Hematopoietic multipotent progenitor cell (in vitro differentiated cells): Measurements from ENCODE around the gene COA8. TPM values are rescaled to one million over a fixed set of nuclear protein-coding genes. Genes with fewer than 3 reads are reported as not detected.

Experiments used
- DNase-seq, 3 donors: peaks; one replicate each; pipeline ENCODE4 v3.0.0-alpha.2; 2011 to 2015; ENCODE audit warnings: low read depth in 2 of 3, low spot score in 2 of 3
- total RNA-seq: library from RNA; depleted of rRNA; stranded (reverse); fragments of >200 nt; gene quantifications from one replicate; pipeline ENCODE4 v1.2.3, GENCODE V29; 2012

The COA8 gene
- total RNA-seq, 1 donor = 5.1 TPM

- DNase-seq = no peak
Measured at GRCh38 chr14:103535891-103536565, 26.7 kb upstream of the COA8 start.

DNA sequence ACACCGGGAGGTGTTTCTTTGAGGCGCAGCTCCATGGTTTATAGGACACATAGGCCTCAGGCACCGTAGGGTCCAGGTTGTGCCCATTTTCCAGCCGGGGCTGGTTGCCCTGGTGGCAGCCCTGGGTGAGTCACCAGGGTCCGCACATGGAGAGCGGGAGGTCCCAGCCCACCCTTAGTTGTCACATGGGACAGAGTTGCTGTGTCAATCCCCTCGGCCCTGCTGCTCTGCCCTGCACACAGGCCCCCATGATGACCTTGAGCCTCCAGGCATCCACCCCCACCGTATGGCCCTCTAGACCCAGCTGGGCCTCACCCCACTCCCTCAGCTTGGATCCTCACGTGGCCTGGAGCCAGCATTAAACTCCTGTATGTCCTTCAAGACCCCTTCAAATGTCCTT, 26.1 kb upstream of the COA8 start:
- no peak for DNase-seq

GRCh38 chr14:103537175-103537990, 25.4 kb upstream of the COA8 start:
- no peak for DNase-seq

- no peak for DNase-seq
Measured at GRCh38 chr14:103538291-103539055, 24.3 kb upstream of the COA8 start.

- no peak for DNase-seq
Measured at GRCh38 chr14:103539056-103539825, 23.5 kb upstream of the COA8 start.

GRCh38 chr14:103540821-103541708, 21.7 kb upstream of the COA8 start:
- DNase-seq = no peak

DNA sequence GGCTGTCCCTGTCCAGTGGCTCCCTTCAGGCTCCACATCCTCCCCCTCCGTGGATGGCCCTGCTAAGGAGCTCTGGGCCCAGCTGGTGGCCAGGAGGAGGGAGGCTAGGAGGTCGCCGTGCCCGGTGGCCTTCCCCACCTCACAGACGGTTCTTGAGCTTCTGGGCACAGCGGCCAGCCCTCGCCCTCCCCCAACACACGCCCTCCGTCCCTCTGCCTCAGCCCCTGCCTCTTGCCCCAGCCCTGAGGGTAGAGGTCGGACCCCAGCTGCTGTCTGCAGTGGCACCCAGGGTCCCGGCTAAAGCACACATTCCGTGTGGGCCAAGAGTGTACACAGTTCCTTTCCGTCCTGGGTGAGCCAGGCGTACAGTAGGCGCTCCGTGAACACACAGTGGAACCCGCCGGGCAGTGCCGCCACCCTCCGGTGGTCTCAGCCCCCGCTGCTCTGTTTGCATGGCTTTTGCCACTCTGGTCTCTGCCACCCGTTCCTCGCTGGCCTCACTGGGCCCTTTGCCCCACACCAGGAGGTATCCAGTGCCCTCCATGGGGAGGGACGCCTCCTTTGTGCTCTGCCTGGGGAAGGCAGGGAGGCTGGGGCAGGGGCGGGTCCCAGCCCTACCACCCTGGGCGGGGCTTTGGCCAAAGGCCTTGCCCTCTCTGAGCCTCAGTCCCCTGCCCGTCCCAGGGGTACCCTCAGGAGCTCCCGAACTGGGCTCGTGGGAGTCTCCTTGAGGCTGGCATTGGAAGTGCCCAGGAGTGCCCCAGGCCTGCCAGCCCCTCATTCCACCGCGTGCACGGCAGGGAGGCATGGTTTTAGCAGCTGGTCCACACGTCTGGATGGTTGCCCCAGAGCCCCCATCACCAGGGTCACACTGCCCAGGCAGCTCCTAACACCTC, 20.8 kb upstream of the COA8 start:
- DNase-seq = no peak

DNA sequence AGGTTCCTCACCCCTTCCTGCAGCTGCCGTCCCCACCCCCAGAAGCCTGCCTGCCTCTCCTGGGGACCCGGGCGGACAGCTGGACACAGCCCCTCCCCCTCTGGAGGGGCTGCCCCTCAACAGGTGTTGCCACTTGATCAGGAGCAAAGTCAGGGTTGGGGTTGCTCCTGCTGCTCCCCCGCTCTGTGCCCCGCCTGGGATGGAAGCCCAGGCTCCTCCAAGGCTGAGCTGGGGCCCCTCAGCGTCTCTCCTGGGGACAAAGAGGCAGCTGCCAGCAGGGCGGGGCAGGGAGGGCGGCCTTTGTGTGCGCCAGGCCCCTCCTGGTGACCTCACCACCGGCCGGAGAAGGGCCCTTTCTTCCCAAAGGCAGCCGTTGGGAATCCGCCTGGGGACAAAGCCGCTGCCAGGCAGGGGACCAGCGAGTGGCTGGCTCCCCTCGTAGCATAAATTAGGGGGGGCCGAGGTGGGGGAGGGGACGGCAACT, 20.1 kb upstream of the COA8 start:
- no peak for DNase-seq

DNA sequence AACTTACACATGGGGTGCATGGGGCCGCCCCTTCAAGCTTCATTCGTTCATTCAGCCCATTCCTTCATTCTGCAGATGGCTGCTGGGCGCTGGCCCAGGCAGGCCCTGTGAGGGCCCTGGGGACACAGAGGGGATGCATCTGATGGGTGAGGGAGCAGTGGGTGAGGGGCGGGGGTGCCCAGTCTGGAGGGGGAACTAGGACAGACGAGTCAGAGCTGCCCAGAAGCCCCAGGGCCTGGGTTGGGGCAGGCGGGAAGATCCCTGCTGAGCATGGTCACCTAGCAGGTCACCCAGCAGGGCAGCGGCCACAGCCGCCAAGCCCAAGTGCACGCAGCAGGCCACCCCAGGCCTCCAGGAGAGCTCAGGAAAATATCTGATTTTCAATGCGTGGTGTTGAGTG, 19.6 kb upstream of the COA8 start:
- no peak for DNase-seq

GRCh38 chr14:103543721-103544387, 18.9 kb upstream of the COA8 start:
- DNase-seq = no peak

- no peak for DNase-seq
Measured at GRCh38 chr14:103544388-103545218, 18.2 kb upstream of the COA8 start.

GRCh38 chr14:103545219-103545914, 17.4 kb upstream of the COA8 start:
- no peak for DNase-seq

DNA sequence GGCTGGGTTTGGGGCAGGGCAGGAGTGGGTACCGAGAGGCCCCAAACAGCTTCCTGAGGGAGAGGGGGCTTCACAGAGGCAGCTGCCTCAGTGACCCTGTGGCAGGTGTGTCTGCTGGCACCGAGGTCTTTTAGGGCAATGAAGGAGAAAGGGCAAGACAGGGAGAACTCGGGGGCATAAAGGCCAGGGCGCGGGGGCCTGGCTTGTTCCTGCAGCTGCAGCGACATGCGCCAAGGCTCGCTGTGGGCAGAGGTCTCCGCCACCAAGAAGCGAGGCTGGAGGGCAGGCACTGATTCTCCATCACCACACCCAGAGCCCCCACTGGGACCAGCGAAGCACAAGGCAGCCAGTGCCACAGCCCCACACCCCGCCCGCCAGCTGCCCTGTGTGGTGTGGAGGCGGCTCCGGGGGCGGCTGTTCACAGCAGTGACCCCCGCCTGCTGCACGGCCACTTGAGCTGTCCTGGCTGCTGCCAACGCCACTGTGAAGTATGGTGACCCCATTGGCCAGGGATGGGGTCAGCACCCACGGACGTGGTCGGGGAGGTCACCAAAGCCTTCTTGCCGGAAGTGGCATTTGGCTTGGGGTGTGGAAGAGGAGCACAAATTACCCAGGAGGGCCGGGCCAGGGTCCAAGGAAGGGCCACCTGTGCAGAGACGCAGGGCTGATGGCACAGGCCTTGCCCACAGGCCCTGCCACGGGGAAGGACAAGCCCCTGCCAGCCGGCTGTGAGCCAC, 16.7 kb upstream of the COA8 start:
- no peak for DNase-seq

GRCh38 chr14:103546652-103547454, 15.9 kb upstream of the COA8 start:
- DNase-seq = peak; percentile 53 to 72 (median 60)

- no peak for DNase-seq
Measured at GRCh38 chr14:103547455-103547940, 15.3 kb upstream of the COA8 start.
